Adrenal gland (tissue), 12 donors: ENCODE data around the gene AK5. TPM values are rescaled to one million over a fixed set of nuclear protein-coding genes. Genes with fewer than 3 reads are reported as not detected.

ENCODE experiments used
- DNase-seq, 7 donors: peaks; one replicate each; pipeline ENCODE4 v3.0.0-alpha.2; 2019 to 2020
- H3K27ac ChIP-seq, 5 donors: fragments of 200-600 bp; sonication (generic) in 4 of 5; 1 replicate in 3 of 5; 2 replicates in 2 of 5; pipeline versions ENCODE4 v1.5.1 to v1.8.0; 2016 to 2020; ENCODE audit warnings: mild to moderate bottlenecking in 1 of 5
- H3K27me3 ChIP-seq: fragments of 200-600 bp; 2 replicates; pipeline ENCODE4 v1.8.0; 2021
- H3K36me3 ChIP-seq, 2 donors: fragments of 200-600 bp; replicated peaks in 1 of 2; 1 replicate in 1 of 2; 2 replicates in 1 of 2; pipeline versions ENCODE4 v1.5.1 to v1.8.0; 2018 to 2022
- H3K4me1 ChIP-seq, 2 donors: fragments of 200-600 bp; replicated peaks in 1 of 2; 1 replicate in 1 of 2; 2 replicates in 1 of 2; pipeline versions ENCODE4 v1.5.1 to v1.8.0; 2018 to 2021
- H3K4me3 ChIP-seq, 4 donors: fragments of 200-600 bp; sonication (generic) in 3 of 4; one replicate each; pipeline ENCODE4 v1.5.1; 2016 to 2018
- H3K9me3 ChIP-seq, 3 donors: fragments of 200-600 bp; sonication (generic) in 1 of 3; replicated peaks in 1 of 3; 1 replicate in 2 of 3; 2 replicates in 1 of 3; pipeline versions ENCODE4 v1.5.1 to v1.8.0; 2016 to 2021
- POLR2A ChIP-seq, 2 donors: fragments of 450-650 bp; IDR thresholded peaks; one replicate each; pipeline ENCODE4 v1.6.1; 2017; ENCODE audit warnings: antibody characterized with exemption in 2 of 2, mild to moderate bottlenecking in 2 of 2, moderate library complexity in 1 of 2
- WGBS, 4 donors: extraction: QIAGEN DNeasy Blood & Tissue Kit in 2 of 4; methylation state at CpG; one replicate each; pipeline versions ENCODE4 v1.1.5 to v1.1.7; 2013 to 2017; 5-methylcytosine and 5-hydroxymethylcytosine counted together
- intact Hi-C, 2 donors: fragments of 100-400 bp; cut with DNase I; formaldehyde crosslinking; loops; one replicate each; pipeline versions ENCODE4 v1.14.1 to v1.15.0; 2022 to 2023
- polyA plus RNA-seq, 3 donors: library from polyadenylated mRNA; stranded (reverse); fragments of 200-250 nt in 2 of 3; fragments of 350-450 nt in 1 of 3; fragmentation: Illumina TruSeq in 1 of 3; extraction: RNeasy Lipid Tissue Mini Kit (QIAGEN cat#74804) in 1 of 3; gene quantifications; one replicate each; pipeline ENCODE4 v1.2.3, GENCODE V29; 2013 to 2014
- total RNA-seq, 9 donors: library from RNA; depleted of rRNA in 4 of 9; stranded (reverse); fragments of >200 nt in 4 of 9; fragments of 120-200 nt in 1 of 9; fragmentation: NEBNext Ultra II Directional in 1 of 9; extraction: Animal tissue kit (Norgen Biotek cat#: 25700) in 1 of 9; gene quantifications; one replicate each; pipeline versions ENCODE4 v1.1.0 to v1.2.4, GENCODE V29; 2013 to 2023
- TF ChIP-seq, protein P1 (sequence below), 6 experiments: fragments of 450-650 bp in 4 of 6; fragments of 200-600 bp in 2 of 6; sonication (generic) in 1 of 6; IDR thresholded peaks; 1 replicate in 5 of 6; 2 replicates in 1 of 6; pipeline versions ENCODE4 v1.5.1 to v1.8.0; 2016 to 2021; ENCODE audit warnings: antibody characterized with exemption in 6 of 6, mild to moderate bottlenecking in 2 of 6, moderate library complexity in 1 of 6
- donor health status: healthy with polysubstance abuse.
- donor health status: Bipolar disorder and iron deficiency.
- donor health status: DM: yes; HTN: yes; CAD: no.
- donor health status: DM: no; HTN: no; CAD: no.
- donor health status: DM: no; HTN: no; CAD: no.
- donor health status: DM: yes; HTN: yes; CAD: no.

Gene AK5
- total and polyA plus RNA-seq, 12 donors = 0.34 to 2.3 (median 1.1) TPM; not detected in 4

DNA sequence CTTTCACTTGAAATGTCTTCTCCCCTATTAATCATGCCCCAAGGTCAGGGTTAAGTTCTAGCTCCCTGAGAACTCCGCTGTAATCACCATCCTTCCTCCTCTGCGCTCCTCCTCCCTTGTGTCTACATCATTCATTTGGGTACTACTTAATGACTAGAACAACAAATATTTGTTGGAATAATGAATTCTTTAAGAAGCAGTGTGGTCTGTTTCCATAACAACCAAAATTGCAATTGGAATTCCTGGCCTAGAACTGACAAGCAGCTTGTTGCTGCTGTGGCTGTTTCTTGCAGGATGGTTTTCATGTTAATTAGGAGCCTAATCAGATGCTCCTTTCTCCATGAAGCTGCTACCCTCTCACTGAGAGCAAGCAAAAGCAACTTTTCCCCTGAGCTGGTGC, 208.1 kb downstream of the AK5 start:
- DNase-seq = no peak
- TF ChIP-seq, protein P1, sequence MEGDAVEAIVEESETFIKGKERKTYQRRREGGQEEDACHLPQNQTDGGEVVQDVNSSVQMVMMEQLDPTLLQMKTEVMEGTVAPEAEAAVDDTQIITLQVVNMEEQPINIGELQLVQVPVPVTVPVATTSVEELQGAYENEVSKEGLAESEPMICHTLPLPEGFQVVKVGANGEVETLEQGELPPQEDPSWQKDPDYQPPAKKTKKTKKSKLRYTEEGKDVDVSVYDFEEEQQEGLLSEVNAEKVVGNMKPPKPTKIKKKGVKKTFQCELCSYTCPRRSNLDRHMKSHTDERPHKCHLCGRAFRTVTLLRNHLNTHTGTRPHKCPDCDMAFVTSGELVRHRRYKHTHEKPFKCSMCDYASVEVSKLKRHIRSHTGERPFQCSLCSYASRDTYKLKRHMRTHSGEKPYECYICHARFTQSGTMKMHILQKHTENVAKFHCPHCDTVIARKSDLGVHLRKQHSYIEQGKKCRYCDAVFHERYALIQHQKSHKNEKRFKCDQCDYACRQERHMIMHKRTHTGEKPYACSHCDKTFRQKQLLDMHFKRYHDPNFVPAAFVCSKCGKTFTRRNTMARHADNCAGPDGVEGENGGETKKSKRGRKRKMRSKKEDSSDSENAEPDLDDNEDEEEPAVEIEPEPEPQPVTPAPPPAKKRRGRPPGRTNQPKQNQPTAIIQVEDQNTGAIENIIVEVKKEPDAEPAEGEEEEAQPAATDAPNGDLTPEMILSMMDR (IDR thresholded peaks at IDR 0.05) = no peak
- TF ChIP-seq POLR2A (IDR thresholded peaks at IDR 0.05) = no peak
- Histone ChIP-seq H3K4me1 (no peaks in the 10 kb centered on the region), H3K27ac (no peak overlapping the region), H3K9me3 (no peaks in the 10 kb centered on the region), H3K27me3 (no peaks in the 10 kb centered on the region), H3K4me3 (no peak overlapping the region), H3K36me3 (no peaks in the 10 kb centered on the region)
- WGBS, 4 donors = 58 to 72% (median 63%) methylated on average over 2 of the region's 2 CpGs
- intact Hi-C loops = no loop called here

DNA sequence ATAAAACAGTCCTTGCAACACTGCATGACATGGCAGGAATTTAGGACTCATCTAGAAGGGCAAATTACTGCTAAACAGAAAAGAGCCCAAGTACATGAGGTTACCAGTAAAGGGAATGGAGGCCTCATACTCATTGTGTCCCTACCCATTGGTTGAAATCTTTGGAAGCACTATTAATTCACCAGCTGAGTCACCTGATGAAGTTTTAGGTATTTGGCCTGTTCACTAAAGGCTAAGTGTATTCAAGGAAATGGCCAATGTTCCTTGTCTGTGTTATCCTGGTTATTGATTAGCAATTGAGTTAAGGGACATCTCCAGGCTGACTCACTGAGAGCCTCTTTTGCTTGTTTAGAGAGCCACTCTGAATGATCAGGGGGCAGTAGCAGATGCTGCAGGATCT, 212.2 kb downstream of the AK5 start:
- H3K27ac ChIP-seq = no peak overlapping the region
- no peak overlapping the region for H3K4me3 ChIP-seq
- no peak for DNase-seq
- H3K27me3 ChIP-seq = no peaks in the 10 kb centered on the region
- intact Hi-C loops = no loop called here
- no peaks in the 10 kb centered on the region for H3K9me3 ChIP-seq
- H3K4me1 ChIP-seq = no peaks in the 10 kb centered on the region
- H3K36me3 ChIP-seq = no peaks in the 10 kb centered on the region
- TF ChIP-seq, protein P1 (IDR thresholded peaks at IDR 0.05) = no peak
- no peak for TF ChIP-seq POLR2A (IDR thresholded peaks at IDR 0.05)

DNA sequence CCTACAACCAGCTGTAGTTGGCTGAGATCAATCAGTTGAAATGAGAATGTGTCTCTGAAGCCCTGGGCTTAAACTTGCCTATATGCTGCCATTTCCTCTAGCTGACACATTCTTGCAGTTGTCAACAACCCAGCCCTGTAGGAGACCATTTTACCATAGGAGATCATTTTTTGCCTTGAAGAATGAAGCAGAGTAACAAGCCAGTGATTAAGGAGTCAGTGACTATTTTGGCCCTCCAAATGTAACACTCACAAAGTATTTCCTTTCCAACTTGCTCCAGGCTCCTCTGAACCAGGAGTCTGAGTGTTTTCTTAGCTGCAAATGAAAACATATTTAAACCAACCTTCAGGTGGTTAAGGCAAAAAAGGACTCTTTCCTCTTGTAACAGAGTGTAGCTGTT, 217.1 kb downstream of the AK5 start:
- Histone ChIP-seq H3K4me3 (no peak overlapping the region), H3K27me3 (no peaks in the 10 kb centered on the region), H3K36me3 (no peaks in the 10 kb centered on the region), H3K9me3 (no peaks in the 10 kb centered on the region), H3K27ac (no peak overlapping the region), H3K4me1 (no peaks in the 10 kb centered on the region)
- no peak for TF ChIP-seq POLR2A (IDR thresholded peaks at IDR 0.05)
- TF ChIP-seq, protein P1 (IDR thresholded peaks at IDR 0.05) = no peak
- no peak for DNase-seq
- intact Hi-C loops = no loop called here

DNA sequence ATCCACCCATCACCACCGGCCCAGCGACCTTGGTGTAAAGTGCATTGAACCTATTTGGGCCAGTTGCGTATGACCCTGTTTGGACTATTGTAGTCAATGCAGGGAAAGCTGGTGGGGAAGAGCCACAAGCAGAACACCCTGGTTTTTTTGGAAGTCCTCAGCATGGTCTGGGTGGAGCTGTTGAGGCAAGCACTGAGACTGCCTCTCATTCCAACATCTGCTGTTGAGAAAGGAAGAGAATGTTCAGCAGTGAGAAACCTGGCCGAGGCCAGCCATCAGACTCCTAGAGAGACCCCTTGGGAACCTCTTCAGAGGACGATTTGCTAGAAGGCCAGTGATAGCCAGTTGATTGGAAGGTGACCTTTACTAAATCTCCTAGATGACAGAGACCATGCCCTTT, 217.6 kb downstream of the AK5 start:
- no peaks in the 10 kb centered on the region for H3K27me3 ChIP-seq
- H3K4me1 ChIP-seq = no peaks in the 10 kb centered on the region
- no peak for DNase-seq
- no peaks in the 10 kb centered on the region for H3K36me3 ChIP-seq
- 73 to 86% (median 80%) methylated on average over 5 of the region's 5 CpGs for WGBS, 4 donors
- intact Hi-C loops = no loop called here
- no peak overlapping the region for H3K4me3 ChIP-seq
- H3K27ac ChIP-seq = no peak overlapping the region
- TF ChIP-seq, protein P1 (IDR thresholded peaks at IDR 0.05) = no peak
- no peak for TF ChIP-seq POLR2A (IDR thresholded peaks at IDR 0.05)
- no peaks in the 10 kb centered on the region for H3K9me3 ChIP-seq
